Rectal smooth muscle tissue (tissue), 1 donor: ENCODE measurements around the gene MEF2D.

Experiments
- H3K27ac ChIP-seq: one replicate; pipeline ENCODE4 v1.7.0; 2013; ENCODE audit warnings: low read depth, low read length, inconsistent platforms
- H3K27me3 ChIP-seq: one replicate; pipeline ENCODE4 v1.7.0; 2013; ENCODE audit warnings: low read length; ENCODE audit not compliant: control insufficient read depth, insufficient read depth
- H3K36me3 ChIP-seq: one replicate; pipeline ENCODE4 v1.7.0; 2013; ENCODE audit warnings: low read length; ENCODE audit not compliant: control insufficient read depth, insufficient read depth
- H3K4me1 ChIP-seq: one replicate; pipeline ENCODE4 v1.7.0; 2013; ENCODE audit warnings: low read length; ENCODE audit not compliant: control insufficient read depth, insufficient read depth
- H3K4me3 ChIP-seq: one replicate; pipeline ENCODE4 v1.7.0; 2013; ENCODE audit warnings: low read length
- H3K9ac ChIP-seq: one replicate; pipeline ENCODE4 v1.7.0; 2013; ENCODE audit warnings: low read length

The MEF2D gene

DNA sequence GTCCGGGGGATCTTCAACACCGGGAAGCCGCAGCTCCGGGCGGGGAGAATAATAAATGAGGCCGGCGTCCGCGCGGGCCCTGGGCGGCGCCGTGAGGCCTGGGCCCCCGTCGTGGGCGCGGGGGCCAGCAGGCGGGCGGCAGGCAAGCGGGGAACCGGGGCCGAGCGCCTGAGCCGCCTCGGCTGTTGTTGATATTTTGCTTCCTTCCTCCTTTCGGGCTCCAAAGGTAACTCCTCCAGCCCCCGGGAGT, at the start of gene MEF2D:
MEF2D (minus strand) TSS at position 233 of the 250 bp plus-strand sequence. CDS start 17,483 bp downstream, outside the sequence.
- H3K27me3 ChIP-seq, result no peaks in the 10 kb centered on the region
- no peaks in the 10 kb centered on the region for H3K36me3 ChIP-seq
- H3K9ac ChIP-seq, result peak within 1 kb of the TSS; percentile 95
- peaks cover 57% of the 10 kb centered on the region for H3K4me1 ChIP-seq
- peak within 1 kb of the TSS; percentile 97 for H3K4me3 ChIP-seq
- peak within 1 kb of the TSS; percentile 100 for H3K27ac ChIP-seq

DNA sequence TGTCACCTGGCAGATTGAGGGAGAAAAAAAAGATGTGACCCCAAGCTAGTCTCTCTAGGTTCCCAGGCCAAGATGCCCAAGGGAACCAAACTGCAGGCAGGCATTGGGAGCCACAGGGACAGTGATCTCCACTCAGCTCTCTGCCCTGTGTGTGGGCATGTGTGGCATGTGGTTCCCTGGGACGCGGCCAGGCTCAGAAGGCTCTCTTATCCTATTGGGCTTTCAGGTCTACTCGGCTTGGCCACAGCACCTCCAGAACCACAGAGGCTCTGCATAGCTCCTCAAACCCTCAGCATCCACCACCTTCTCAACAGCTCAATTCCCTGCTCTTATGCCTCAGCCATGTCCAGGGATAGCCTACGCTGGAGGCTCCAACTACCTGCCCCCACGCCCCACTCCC, 49.8 kb upstream of the MEF2D start:
- Histone ChIP-seq H3K27me3 (no peaks in the 10 kb centered on the region), H3K4me3 (no peak overlapping the region), H3K27ac (no peak overlapping the region), H3K36me3 (no peaks in the 10 kb centered on the region), H3K9ac (no peak overlapping the region), H3K4me1 (no peaks in the 10 kb centered on the region)

DNA sequence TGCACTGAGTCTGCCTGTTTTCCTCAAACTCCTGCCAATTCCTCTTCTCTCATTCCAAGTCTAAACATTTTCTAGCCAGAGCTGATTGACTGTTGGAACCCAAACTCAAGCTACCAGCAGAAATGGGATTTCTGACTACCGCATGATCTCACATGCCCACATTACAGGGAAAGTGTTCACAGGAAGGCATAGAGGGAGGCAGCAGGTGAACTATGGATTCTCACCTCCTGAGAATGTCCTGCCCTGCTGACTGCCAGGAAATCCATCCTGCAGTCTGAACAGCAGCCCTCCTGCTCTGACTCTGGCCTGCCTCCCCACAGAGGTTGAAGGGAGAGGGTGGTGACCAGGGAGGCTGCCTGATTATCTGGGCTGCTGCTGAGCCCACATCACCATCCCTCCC, 49.3 kb upstream of the MEF2D start:
- Histone ChIP-seq H3K27me3 (no peaks in the 10 kb centered on the region), H3K36me3 (no peaks in the 10 kb centered on the region), H3K9ac (no peak overlapping the region), H3K4me1 (no peaks in the 10 kb centered on the region), H3K4me3 (no peak overlapping the region), H3K27ac (no peak overlapping the region)

DNA sequence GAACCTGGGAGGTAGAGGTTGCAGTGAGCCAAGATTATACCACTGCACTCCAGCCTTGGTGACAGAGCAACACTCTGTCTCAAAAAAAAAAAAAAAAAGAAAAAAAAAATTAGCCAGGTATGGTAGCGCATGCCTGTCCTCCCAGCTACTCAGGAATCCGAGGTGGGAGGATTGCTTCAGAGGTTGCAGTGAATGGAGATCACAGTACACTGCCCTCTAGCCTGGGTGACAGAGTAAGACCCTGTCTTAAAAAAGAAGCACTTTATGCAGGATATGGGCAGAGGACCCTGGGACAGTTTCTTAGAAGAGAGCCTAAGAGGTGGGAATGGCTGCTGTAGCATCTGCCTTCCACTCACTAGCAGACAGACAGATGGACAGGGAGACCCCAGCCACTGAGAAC, 48.8 kb upstream of the MEF2D start:
- no peak overlapping the region for H3K27ac ChIP-seq
- H3K4me3 ChIP-seq, result no peak overlapping the region
- H3K9ac ChIP-seq, result no peak overlapping the region
- no peaks in the 10 kb centered on the region for H3K4me1 ChIP-seq
- H3K36me3 ChIP-seq, result no peaks in the 10 kb centered on the region
- H3K27me3 ChIP-seq, result no peaks in the 10 kb centered on the region

DNA sequence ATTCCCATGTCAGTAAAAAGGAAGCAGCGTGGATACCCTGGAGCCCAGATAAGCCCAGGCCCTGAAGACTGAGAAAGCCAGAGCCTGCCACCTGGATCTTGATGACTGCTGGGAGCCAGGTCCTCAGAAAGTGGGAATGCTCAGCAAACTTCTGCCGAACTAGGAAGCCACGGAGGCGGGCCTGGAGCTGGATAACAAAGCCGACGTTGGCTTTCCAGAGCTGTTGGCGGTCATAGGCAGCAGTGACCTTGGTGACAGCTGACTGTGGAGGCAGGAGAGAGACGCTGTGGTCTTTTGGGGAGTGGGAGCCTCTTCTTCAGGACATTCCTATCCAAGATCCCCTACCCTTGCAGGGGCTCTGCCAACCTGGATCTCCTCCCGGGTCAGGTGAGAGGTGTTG, 47.4 kb upstream of the MEF2D start:
- no peaks in the 10 kb centered on the region for H3K27me3 ChIP-seq
- no peak overlapping the region for H3K4me3 ChIP-seq
- H3K27ac ChIP-seq, result no peak overlapping the region
- H3K4me1 ChIP-seq, result no peaks in the 10 kb centered on the region
- no peak overlapping the region for H3K9ac ChIP-seq
- H3K36me3 ChIP-seq, result no peaks in the 10 kb centered on the region

DNA sequence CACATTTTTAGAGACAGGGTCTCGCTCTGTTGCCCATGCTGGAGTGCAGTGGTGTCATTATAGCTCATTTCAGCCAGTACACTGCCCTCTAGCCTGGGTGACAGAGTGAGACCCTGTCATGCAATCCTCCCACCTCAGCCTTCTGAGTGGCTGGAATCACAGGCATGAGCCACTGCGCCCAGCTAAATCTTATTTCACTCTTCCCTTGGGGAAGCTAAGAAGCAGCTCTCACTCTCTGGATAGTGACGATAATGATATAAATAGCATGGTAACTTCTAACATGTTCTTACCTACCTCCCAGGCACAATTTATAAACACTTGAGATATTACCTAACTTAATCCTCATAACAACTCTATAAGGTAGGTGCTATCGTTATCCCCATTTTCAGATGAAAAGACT, 46.9 kb upstream of the MEF2D start:
- Histone ChIP-seq H3K36me3 (no peaks in the 10 kb centered on the region), H3K4me1 (no peaks in the 10 kb centered on the region), H3K27ac (no peak overlapping the region), H3K4me3 (no peak overlapping the region), H3K27me3 (no peaks in the 10 kb centered on the region), H3K9ac (no peak overlapping the region)

DNA sequence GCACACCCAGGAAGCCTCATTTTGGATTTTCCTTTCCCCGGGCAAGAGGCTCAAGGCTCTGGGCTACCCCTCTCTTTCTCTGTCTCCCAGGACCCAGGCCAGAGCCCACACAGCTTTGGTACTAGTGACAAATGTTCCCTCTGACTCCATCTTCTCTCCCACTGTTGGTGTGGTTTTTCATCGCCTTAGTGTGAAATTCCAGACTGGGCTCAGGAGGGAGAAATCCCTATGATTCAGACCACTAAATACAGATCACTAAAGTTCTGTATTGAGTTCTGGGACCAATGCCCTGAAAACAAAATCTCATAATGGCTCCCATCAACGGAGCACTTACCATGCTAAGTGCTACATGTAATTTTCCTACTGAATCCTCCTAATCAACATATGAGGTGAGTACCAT, 45.7 kb upstream of the MEF2D start:
- no peak overlapping the region for H3K4me3 ChIP-seq
- H3K4me1 ChIP-seq, result no peaks in the 10 kb centered on the region
- H3K9ac ChIP-seq, result no peak overlapping the region
- H3K27me3 ChIP-seq, result no peaks in the 10 kb centered on the region
- no peak overlapping the region for H3K27ac ChIP-seq
- no peaks in the 10 kb centered on the region for H3K36me3 ChIP-seq

DNA sequence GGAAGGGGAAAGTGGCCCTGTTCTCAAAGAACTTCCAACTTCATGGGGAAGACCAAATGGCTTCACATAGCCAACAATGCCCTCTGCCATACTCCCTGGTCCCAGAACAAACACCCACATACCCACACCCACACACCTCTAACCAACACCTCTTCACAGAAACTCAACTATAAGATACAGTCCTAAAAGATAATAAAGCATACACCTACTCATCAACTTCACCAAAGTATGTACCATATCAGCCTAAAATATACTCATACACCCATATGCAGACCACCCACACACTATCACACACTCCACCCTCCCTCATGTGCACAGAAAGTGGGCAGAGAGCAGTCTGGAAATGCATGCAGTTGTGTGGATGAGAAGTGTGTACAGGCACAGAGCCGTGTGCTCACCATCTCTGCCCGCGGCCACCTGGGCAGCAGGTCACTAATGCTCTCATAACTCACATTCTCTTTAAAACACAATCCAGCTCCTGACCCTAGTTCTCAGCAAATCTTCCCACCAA, 44.1 kb upstream of the MEF2D start:
- no peaks in the 10 kb centered on the region for H3K27me3 ChIP-seq
- H3K9ac ChIP-seq, result no peak overlapping the region
- no peak overlapping the region for H3K27ac ChIP-seq
- no peak overlapping the region for H3K4me3 ChIP-seq
- H3K36me3 ChIP-seq, result no peaks in the 10 kb centered on the region
- H3K4me1 ChIP-seq, result no peaks in the 10 kb centered on the region

DNA sequence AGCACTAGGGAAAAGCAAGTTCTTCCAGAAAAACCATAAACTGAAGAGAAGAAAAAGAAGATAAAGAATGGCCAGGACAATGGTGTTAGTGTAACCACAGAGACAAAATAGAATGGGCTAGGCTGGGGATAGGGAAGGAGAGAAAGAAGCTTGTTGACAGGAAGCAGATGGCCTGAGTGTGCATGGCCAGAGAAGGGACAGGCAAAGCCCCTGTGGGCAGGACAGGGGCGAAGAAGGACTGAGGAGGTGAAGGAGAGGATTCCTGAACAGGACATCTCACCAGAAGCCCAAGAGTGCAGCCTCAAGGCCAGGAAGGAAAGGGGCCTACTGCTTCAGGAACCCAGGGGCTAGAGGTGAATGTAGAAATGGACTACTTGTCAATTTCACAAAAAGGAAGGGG, 42.5 kb upstream of the MEF2D start:
- Histone ChIP-seq H3K9ac (no peak overlapping the region), H3K27ac (no peak overlapping the region), H3K27me3 (no peaks in the 10 kb centered on the region), H3K36me3 (no peaks in the 10 kb centered on the region), H3K4me1 (no peaks in the 10 kb centered on the region), H3K4me3 (no peak overlapping the region)

DNA sequence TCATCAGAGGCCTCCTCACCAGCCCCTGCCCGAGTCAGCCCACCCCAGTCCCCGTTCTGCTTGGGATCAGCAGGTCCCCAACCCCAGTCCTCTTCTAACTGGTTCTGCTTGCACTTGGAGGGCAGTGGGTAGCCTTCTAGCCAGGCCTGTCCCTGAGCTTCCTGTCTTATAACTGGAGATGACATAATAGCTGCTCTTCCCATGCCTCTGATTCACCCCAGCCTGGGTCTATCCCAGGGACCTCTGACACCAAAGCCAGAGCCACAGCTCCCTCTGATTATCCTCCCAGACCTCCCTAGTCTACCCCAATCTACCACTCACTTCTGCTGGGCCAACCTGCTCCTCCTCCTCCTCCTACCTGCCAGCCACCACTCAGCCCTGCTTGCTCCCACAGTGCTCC, 40.4 kb upstream of the MEF2D start:
- Histone ChIP-seq H3K36me3 (no peaks in the 10 kb centered on the region), H3K4me1 (no peaks in the 10 kb centered on the region), H3K4me3 (no peak overlapping the region), H3K27me3 (no peaks in the 10 kb centered on the region), H3K27ac (no peak overlapping the region), H3K9ac (no peak overlapping the region)

DNA sequence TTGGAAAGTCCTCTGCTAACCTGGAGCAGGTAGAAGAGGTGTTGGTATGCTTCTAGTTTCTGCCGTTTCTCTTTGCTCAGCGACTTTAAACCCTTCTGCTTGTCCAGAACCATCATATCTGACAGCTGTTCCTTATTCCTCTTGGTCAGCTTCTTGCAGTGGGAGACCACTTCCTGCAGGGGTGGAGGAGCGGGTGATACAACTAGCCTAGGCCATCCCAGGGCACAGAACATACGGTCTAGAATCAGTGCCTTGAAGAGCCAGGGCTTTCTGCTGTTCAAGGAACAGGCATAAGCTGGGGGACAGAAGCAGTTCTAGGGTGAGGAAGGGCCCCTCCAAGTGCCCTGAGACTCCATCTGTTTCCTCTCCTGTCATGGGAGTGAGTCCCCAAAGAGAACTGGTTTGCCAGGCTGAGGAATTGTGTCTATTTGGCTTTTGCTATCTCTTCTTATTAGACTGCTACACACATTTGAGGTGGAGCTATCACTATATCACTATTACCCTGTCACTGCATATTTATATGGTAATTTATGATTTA, 39.3 kb upstream of the MEF2D start:
- H3K4me1 ChIP-seq, result no peaks in the 10 kb centered on the region
- H3K27ac ChIP-seq, result no peak overlapping the region
- no peak overlapping the region for H3K4me3 ChIP-seq
- H3K9ac ChIP-seq, result no peak overlapping the region
- H3K27me3 ChIP-seq, result no peaks in the 10 kb centered on the region
- H3K36me3 ChIP-seq, result no peaks in the 10 kb centered on the region

DNA sequence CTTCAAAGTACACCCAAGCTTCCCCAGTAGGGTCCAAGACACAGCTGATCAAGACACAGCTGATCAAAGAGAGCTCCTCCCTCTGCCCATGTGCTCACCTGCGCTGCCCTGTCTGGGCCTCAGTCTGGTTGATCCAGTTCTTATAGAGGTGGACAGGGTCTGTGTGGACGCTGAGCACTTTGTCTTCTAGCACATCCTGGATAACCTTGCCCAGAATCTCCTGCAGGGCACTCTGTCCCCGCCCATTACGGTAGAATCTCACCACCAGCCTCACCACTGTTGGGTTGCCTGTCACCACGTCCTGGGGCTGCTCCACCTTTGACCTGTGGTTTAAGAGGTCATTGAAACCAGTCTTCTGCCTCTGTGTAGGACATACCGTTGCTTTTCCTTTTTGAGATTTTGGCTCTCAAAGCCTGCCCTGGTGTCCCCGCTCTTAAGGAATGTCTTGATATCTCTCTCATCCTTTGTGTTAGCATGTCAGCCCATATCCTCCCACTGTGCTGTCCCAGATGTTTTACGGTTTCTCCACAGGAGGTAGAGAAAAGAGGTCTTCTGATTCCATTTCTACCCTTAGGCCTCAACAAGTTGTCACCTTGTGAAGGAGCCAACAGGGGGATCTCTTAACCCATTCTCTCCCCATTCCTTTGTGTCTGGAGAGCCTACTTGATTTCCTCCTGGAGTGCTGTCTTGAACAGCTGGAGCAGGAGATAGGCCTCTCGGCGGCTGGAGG, 38.3 kb upstream of the MEF2D start:
- Histone ChIP-seq H3K9ac (no peak overlapping the region), H3K4me1 (no peaks in the 10 kb centered on the region), H3K27ac (no peak overlapping the region), H3K4me3 (no peak overlapping the region), H3K36me3 (no peaks in the 10 kb centered on the region), H3K27me3 (no peaks in the 10 kb centered on the region)

DNA sequence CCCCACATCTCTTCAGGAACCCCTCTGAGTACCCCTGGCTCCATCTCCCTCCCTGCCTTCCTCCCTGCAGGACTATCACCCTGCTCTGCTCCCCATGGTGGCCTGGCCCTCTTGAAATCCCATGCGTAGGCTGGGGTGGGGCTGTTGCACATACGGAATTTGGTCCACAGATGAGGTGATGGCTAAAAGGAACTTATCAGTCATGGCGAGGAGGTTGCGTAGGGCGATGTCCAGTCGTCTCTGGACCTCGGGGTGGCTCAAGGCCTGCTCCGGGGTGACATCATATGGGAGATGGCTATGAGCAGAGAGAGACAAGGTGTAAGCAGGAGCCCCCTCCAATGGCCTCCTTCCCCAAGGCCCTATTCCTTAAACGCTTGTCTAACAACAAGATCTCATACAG, 36.5 kb upstream of the MEF2D start:
- H3K4me1 ChIP-seq, result no peaks in the 10 kb centered on the region
- no peak overlapping the region for H3K27ac ChIP-seq
- H3K4me3 ChIP-seq, result no peak overlapping the region
- H3K9ac ChIP-seq, result no peak overlapping the region
- no peaks in the 10 kb centered on the region for H3K27me3 ChIP-seq
- H3K36me3 ChIP-seq, result no peaks in the 10 kb centered on the region
